Thoracic aorta endothelial cell (primary cell): ENCODE measurements around the gene CTTNBP2NL. TPM values are rescaled to one million over a fixed set of nuclear protein-coding genes. Genes with fewer than 3 reads are reported as not detected.

Source experiments
- small RNA-seq: library from RNA; depleted of rRNA; stranded (forward); fragments of <200 nt; gene quantifications from one replicate; pipeline ENCODE3, GENCODE V24; 2012
- total RNA-seq: library from RNA; depleted of rRNA; stranded (reverse); fragments of >200 nt; gene quantifications from 2 replicates; pipeline ENCODE4 v1.2.3, GENCODE V29; 2012

Gene CTTNBP2NL
- total RNA-seq = 64.1 and 68.7 TPM in 2 replicates

GRCh38 chr1:112395821-112396652, at the start of gene CTTNBP2NL:
Gene CTTNBP2NL (plus strand): TSS chr1:112396214. CDS start chr1:112416166, 19,952 bp downstream.

GRCh38 chr1:112508278-112509004, 112.4 kb downstream of the CTTNBP2NL start, which contains the start of gene WNT2B:
Gene WNT2B (plus strand): TSS chr1:112508965. CDS start chr1:112509263, 298 bp downstream.

Small RNA genes lying within 50 kb of the gene (small RNA-seq; reads per million reads assigned to genes)
- gene RF01210 = not detected

Other genes with a start within 250 kb of the CTTNBP2NL start
- 3.1 and 3.4 TPM in 2 replicates for gene WNT2B, start 112.8 kb downstream of the CTTNBP2NL start, total RNA-seq
- 18.9 and 22.8 TPM in 2 replicates for gene ST7L, start 222.9 kb downstream of the CTTNBP2NL start, total RNA-seq
- gene CAPZA1, start 223.6 kb downstream of the CTTNBP2NL start, total RNA-seq = 374 and 404 TPM in 2 replicates